CD4-positive, alpha-beta T cell treated with Interleukin-4 for 4 hours (primary cell): ENCODE data around the gene YARS2.

Source experiments
- DNase-seq: peaks from one replicate; pipeline ENCODE4 v3.0.0-alpha.2; 2020

The YARS2 gene

DNA sequence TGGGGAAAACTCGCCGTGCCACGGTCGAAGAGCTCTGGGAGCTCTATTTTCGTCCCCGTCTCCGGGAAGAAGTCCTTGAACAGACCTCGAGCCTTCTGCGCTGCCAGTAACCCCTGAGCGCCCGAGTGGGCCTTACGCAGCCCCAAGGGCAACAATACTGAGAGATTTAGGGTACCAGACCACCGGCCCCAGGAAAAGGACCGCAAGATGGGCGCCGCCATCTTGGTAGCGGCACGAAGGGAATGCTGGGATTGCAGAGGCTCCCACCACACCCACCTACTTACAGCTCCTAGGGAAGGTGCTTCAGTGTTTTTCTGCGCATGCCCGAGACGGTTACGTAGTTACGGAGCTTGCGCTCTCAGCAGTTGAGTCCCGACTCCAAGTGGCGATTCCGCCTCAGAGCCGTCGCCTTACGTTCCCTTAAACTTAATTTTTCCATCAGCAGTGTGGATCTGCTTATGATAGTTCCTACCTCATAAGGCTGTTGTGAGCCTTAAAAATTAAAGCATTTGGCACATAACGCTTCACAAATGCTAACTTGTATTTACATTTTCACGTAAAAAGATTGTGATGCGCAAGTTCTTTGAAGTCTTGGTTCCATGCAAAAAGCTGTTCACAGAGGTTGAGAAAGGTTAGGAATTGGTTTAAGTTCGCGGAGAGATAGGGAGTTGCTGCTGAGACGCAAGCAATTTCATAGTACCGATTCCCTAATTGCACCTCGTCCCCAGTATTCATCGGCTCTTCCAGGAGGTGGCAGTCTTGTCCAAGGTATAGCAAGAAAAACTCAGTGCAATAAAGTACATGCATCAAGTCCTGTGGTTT is at the start of gene YARS2:
YARS2 (minus strand) TSS at position 244 of the 822 bp plus-strand sequence; CDS start at position 221, 23 bp downstream.
- peak; percentile 95 for DNase-seq

DNA sequence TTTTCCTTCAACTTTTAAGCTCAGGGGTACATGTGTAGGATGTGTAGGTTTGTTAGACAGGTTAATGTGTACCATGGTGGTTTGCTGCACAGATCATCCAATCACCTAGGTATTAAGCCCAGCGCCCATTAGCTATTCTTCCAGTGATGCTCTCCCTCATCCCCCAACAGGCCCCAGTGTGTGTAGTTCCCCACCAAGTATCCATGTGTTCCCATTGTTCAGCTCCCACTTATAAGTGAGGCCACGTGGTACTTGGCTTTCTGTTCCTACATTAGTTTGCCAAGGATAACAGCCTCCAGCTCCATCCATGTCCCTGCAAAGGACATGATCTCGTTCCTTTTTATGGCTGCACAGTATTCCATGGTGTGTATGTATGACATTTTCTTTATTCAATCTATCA is 48.6 kb upstream of the YARS2 start:
- DNase-seq: no peak

DNA sequence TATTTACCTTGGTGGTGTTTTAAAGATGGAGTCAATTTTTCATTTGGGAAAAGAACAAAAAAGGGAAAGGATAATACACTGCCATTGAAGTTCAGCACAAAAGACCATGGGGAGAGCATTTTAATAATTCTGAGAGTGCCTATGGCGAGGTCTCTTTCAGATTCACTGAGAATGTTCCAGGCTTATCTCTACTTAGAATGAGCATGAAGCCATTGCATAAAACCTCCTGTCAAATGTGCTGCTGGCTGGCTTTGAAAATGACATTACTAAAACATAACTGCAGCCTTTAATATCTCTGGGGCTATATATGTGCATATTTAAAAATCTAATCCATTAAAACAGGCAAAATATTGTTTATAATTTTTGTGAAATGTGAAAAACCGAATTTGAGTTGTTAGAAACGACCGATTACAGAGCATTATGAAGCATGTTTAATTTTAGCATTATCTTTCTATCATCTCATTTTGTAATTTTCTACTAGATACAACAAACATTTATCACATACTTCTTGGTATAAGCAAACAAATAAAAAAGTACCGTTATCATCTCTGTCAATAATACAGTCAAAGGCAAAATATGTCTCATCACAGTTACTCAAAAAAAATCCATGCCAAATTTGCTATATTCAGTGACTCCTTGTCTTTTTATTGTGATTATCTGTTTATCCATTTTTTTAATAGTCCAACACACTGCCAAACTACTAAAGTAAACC is 45.7 kb upstream of the YARS2 start:
- DNase-seq: no peak

DNA sequence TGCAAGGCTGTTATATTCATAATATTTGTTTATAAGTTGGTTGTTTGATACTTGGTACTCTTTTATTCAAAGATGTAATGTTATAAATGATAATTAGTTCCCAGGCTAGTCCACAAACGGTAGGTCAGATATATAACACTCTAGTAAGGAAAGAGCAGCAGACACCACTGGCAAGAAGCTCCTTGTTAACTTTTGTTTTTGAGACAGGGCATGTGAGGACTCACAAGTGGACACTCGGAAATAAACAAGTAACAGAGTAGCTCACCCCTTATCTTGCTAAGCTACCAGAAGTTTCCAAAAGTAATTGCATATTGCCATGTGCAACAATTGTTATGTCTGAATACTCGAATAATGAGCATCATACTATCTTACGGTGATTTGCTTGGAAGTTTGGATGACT is 38.6 kb upstream of the YARS2 start:
- DNase-seq: no peak

DNA sequence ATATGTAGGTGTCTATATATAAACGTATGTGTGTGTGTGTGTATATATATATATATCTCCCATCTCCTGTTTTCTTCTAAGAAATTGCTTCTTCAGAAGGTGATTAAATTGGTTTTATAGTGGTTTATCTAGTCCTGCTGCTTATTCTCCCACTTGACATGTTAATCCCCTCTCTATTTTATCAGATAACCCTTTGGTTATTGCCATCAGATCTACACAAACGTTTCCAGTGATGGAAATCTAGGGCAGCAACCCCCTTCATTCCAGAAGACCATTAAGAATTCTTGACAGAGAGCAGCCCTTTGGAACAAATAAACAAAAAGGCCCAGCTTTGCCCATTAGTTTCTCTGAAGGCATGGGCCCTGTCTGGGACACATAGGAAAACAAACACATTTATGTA is 34.2 kb upstream of the YARS2 start:
- DNase-seq: no peak

DNA sequence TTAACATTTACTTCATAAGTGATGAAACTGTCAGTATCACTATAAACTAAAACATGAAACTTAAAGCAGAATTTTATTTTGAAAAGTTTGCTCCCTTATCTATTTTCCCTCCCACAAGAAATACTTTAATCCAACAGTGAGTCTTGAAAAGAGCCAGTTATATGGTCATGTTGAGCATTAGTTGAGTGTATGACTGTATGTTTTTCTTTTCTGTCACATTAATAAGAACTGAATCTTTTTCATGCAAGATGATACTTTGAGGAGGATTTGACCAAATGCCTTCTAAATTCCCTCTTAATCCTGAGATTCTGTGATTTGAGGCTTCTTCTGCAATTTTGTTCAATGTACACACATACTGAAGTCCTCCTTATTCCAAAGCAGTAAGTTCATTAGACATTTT is 33.7 kb upstream of the YARS2 start:
- no peak for DNase-seq

DNA sequence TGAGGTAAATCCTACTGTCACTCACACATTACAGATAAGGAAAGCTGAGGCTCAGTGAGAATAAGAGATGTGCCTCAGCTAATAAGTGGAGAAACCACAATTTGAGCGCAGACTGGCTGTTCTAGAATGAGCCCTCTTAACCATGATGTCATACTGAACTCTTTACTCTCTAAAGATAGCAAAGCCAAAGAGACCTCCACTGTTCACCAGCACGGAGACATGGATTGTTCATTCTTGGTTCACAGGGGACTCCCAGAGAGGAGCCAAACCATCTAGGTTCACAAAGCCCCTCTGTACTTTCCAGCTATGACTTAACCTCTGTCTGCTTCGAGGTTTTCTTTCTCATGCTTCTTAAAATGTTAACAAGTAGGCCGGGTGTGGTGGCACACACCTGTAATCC is 32.7 kb upstream of the YARS2 start:
- no peak for DNase-seq

DNA sequence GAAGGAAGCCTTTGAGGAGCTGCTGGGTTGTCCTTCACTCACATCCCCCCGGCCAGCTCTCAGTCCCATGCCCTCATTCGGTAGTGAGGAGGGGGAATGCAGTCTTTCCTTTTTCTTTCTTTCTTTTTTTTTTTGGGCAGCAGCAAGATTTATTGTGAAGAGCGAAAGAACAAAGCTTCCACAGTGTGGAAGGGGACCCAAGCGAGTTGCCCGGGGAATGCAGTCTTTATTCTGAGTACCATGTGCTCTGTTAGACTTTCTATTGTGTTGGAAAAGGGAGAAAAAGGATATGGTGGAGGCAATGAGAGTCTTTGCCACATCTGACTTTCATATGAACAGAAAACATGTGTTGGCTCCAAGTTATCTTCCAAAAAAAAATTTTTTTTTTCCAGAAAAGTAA is 29.9 kb upstream of the YARS2 start:
- DNase-seq: no peak

DNA sequence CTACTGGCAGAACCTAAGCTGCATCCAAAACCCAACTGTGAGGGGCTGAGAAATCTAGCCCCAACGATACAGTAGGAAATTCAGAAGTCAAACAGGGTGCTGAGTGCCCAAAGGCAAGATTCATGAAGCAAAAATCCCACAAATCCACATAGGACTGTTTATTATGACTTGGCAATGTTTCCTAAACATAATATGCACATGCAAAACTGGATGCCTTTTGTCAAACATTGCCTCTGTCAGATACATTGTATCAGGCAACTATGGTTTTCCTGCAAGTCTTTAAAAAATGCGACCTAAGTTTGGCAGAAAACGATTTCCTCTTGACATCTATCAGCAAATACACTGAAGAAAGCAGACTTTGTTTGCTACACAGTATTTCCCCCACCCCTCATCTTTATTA is 27.3 kb upstream of the YARS2 start:
- no peak for DNase-seq

DNA sequence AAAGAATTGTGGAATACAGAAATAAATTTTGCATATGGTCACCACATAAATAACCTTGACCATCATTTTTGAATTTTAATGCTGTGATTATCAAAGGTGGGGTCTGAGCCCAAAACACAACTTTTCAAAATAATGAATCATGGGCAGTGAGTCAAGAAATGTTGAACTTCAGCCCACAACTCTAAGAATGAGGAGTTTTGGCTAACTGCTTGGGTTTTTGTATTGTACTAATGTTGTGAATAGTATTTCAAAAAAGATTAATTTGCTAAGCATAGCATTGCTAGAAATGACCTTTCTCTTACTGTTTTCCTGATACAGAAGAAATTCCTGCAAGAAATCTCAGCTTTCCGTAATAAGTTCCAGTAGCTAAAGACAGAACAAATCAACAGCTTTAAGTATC is 24.4 kb upstream of the YARS2 start:
- no peak for DNase-seq

DNA sequence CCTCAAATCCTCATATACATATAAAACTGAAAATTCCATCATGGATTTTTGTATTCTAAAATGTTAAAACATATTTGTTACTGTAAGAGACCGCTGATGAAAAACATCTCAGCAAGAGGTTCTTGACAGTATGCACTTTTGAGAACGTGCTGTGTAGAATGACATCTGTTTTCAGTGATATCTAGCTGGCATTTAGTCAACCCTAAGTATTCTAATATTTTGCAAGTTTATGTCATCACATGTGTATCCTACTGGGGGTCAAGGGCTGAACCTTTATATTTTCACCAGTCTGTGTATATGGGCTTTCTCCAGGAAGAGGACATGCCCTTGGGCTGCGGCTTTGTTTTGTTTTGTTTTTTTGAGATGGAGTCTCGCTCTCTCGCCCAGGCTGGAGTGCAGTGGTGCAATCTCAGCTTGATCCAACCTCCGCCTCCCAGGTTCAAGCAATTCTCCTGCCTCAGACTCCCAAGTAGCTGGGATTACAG is 22.0 kb upstream of the YARS2 start:
- DNase-seq: no peak

DNA sequence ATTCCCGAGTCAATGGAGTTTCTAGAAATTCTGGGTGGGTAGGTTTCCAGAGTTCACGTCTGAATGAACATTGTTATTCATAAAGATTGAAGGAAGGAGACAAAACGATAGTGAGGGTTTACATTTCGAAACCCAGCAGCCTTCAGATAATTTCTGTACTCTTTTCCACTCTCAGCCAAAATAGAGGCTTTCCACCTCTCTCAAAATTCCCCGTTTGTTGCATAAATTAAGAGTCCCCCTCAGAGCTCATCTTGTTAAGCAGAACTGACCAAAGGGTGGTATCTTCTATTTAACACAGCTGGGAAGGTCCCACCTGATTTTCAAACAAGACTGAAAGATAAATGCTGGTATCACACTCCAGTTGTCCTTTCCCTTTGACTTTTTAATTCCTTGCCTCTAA is 21.5 kb upstream of the YARS2 start:
- no peak for DNase-seq

DNA sequence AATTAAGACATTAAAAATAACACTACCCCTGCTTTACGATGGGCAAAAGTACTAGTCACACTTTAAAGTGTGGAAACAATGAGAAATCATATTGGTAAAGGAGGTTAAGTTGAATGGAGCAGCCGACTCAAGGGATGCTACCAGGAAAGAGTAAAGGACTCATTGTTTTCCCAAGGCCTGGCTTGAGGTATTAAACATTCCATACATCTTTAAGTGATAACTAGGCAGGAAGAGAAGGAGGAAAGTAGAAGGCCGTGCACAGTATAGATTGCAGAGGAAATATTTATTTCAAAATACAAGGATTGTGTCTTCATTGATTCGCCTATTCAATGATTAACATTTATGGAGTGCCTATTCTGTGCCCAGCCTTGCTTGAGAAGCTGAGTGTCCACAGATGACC is 20.6 kb upstream of the YARS2 start:
- no peak for DNase-seq

DNA sequence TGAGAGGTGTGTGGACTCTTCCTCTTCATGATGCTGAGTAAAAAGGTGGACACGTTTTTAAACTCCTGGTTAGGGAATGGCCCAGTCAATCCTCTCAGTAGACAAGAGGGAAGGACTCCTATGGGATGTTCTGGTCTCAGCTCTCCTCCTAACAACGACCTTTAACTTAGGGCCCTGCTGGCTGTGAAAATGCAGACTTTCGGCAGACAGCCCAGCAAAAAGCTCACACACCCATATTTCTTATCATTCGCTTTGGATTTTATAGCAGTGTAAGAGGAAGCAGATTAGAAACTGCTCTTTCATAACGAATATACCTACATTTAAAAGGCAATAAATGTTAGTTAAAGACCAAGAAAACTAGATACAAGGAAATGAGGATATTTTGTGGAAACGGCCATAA is 18.0 kb upstream of the YARS2 start:
- DNase-seq: no peak

DNA sequence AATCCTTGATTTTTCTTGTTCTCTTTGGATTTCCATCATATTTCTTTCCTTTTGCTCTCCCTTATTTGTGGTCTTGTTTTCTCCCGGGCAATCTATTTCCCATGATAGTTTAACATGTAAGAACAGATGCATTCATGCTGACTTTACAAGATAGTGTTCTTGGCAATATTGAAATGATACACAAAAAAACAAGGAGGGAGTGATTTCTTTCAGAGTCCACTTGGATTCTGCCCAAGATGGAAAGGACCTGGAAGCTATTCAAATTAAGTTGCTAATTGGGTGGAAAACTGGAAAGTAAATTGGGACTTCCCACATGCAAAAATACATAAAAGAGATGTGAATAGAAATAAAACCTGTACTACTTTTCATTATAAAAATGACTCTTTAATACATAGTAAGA is 14.4 kb upstream of the YARS2 start:
- DNase-seq: no peak

DNA sequence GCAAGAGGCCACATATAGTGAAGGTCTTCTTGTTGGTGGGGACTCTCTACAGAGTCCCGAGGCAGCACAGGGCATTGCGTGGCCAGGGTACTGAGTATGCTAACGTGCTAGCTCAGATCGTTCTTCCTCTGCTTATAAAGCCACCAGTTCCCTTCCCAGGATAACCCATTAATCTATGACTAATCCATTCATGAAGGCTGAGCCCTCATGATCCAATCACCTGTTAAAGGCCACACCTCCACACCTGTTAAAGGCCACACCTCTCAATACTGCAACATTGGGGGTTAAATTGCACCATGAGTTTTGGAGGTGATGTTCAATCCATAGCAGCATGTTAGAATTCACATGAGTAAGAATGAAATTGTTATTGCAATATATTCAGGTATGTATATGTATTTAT is 12.8 kb upstream of the YARS2 start:
- no peak for DNase-seq

DNA sequence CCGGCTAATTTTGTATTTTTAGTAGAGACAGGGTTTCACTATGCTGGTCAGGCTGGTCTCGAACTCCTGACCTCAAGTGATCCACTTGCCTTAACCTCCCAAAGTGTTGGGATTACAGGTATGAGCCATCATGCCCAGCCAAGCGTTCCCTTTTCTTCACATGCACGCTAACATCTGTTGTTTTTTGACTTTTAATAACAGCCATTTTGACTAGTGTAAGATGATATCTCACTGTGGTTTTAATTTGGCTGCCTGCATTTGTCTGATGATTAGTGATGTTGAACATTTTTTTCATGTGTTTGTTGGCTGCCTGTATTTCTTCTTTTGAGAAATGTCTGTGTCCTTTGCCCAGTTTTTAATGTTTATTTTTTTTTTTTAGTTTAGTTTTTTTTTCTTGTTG is 10.2 kb upstream of the YARS2 start:
- DNase-seq: no peak

DNA sequence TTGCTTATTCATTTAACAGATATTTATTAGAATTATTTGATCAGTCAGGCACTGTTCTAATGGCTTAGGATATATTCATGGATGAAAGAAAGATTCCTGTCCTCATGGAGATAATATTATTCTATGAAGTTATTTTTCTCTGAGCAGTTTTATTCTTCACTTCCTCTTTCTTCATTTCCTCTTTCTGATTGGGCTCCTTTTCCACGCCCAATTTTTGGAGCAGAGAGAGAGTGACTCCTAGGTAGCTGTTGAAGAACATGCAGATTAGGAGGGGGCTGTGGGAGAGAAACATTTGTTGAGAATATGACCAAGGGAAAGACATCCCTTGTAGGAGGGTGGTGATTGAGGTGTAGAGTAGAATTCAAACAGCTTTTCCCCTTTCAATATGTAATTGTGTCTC is 6.0 kb upstream of the YARS2 start:
- DNase-seq: no peak

DNA sequence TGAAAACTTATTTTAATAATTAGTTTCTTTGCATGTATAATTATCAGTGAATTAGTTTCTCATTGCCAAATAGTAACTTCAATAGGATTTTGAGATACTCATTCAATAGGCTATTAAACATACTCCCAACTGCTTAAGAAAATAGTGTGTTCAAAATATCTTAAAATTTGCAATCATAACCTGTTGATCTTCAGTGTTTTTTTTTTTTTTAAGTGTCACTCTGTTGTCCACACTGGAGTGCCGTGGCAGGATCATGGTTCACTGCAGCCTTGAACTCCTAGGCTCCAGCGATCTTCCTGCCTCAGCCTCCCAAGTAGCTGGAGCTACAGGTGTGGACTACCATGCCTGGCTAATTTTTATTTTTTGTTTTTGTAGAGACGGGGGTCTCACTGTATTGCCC is 1.5 kb upstream of the YARS2 start:
- no peak for DNase-seq

DNA sequence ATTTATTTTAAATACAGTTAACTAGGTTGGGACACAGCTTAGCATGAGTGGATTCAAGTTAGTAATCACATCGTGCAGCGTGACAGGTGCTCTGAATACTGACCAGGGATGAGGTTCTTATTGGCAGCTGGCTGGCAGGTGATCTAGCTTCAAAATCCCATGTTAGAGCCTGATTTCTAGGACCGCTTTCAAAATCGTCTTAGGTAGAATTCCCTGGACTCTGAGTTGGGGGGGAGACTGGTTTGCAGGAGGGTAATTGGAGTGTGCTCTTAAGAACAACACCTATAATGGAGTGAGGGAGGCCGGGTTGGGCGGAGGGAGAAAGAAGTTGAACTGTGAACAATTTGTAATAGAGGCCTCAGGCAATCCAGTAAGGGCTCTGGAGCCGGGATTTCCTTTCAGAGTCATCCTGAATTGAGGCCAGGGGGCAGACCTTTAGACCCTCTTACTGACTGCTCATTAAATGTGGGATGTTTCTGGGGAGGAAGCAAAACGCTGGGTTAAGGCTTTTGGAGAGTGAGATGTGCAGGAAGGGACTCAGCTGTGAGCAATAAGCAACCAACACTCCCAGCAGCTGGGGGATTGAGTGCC is 874 bp upstream of the YARS2 start:
- DNase-seq: no peak

DNA sequence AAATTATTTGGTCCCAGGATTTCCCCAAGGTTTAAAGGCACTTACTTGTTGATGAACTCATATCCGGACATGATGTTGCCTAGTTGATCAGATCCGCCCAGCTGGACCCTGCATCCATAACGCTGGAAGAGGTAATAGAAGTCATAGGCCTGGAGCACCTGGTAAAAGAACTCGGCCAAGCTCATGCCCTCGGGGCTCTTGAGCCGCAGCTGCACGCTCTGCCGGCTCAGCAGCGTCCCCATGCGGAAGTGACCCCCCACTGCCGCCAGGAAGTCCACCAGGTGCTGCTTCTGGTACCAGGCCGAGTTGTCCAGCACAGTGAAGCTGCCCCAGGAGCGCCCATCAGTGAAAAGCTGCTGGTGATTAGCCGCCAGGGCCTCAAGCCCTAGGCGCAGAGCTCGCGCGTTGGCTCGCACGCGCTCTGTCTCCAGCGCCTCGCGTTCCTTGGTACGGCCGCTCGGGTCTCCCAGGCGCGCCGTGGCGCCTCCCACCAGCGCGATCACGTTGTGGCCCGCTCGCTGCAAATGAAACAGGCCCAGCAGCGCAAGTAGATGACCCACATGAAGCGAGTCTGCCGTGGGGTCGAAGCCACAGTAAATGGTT is 545 bp downstream of the YARS2 start:
- peak; percentile 65 for DNase-seq

DNA sequence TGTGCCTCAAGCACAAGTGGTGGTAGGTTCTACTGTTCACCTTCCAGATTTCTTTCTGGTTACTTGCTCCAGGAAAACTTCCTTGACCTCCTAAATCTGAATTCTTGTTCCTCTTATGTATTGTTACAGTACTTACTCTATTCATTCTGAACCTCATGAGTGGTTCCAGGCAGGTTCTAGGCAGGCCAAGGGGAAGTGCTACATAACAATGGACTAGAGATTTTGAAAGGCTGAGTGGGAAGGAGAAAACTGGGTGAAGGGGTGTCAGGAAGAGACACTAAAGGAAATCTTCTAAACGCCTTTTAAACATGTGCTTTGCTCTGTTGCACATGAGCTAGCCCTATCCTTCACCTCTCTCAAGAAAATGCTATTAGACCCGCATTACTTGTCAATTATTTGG is 1.6 kb downstream of the YARS2 start:
- no peak for DNase-seq

DNA sequence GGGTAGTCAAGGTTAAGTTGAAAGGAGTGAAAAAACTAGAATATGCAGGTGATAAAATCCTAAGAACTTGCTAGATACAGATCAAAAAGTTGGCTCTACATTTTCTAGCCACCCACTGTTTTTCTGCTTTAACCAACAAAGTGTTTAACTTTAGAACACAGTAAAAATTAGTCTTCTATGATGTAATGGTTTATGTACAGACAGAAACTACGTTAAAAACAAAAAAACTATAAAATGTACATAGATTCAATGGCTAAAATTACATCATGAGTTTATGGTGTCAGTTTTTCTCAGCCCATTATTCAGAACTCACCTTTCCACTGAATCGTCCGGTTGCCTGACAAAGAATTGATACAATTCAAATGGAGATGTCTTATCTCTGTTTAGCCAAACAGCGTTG is 2.1 kb downstream of the YARS2 start:
- DNase-seq: no peak

DNA sequence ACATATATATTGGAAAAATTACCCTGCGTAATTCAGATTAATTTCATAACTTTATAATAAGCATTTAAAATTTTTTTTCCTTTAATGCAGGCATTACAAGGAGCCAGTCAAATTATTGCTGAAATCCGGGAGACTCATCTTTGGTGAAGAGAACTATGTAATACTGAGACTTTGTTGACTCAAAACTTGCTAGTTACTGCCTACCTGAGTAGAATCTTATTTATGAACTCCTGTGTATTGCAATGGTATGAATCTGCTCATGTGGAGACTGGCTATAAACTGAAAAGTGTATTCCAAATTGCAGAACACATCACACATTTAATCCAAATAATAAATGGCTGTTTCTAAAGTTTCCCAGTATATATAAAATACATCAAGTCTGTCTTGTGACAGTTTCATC is 12.4 kb downstream of the YARS2 start:
- no peak for DNase-seq
